Activated naive CD4-positive, alpha-beta T cell treated with anti-CD3 and anti-CD28 coated beads for 36 hours (primary cell): Measurements from ENCODE around the gene FBXL17. TPM values are rescaled to one million over a fixed set of nuclear protein-coding genes. Genes with fewer than 3 reads are reported as not detected.
"Not testable (repeated sequence)": the region's sequence is repeated elsewhere in the genome, so short reads cannot be mapped to it uniquely, and the experiment has no call there.

Experiments
- CTCF ChIA-PET: fragments of 350-600 bp; sonication (Branson Sonifier 250); formaldehyde crosslinking; loops from one replicate; lab custom pipeline; 2021; ENCODE audit warnings: antibody characterized with exemption; lab: Charles Lee
- DNase-seq: peaks from one replicate; pipeline ENCODE4 v3.0.0-alpha.2; 2020
- H3K27ac Mint-ChIP-seq: one replicate; pipeline ENCODE4 v1.8.0; 2021; ENCODE audit warnings: mild to moderate bottlenecking, mixed read lengths
- H3K27me3 Mint-ChIP-seq: one replicate; pipeline ENCODE4 v1.8.0; 2021; ENCODE audit warnings: low read depth, mixed read lengths
- H3K36me3 Mint-ChIP-seq: one replicate; pipeline ENCODE4 v1.8.0; 2021; ENCODE audit warnings: low read depth, mixed read lengths
- H3K4me1 Mint-ChIP-seq: one replicate; pipeline ENCODE4 v1.8.0; 2021; ENCODE audit warnings: low read depth, mixed read lengths
- H3K4me3 Mint-ChIP-seq: one replicate; pipeline ENCODE4 v1.8.0; 2021; ENCODE audit warnings: mild to moderate bottlenecking, moderate library complexity, mixed read lengths
- H3K9me3 Mint-ChIP-seq: one replicate; pipeline ENCODE4 v1.8.0; 2021; ENCODE audit warnings: mixed read lengths
- intact Hi-C: fragments of 100-400 bp; cut with micrococcal nuclease; formaldehyde crosslinking; loops from one replicate; pipeline ENCODE4 v1.15.1; 2023
- total RNA-seq, 2 experiments: library from RNA; stranded (reverse); gene quantifications; one replicate each; pipeline ENCODE4 v1.2.3, GENCODE V29; 2021

FBXL17 gene
- total RNA-seq, 2 experiments from 2014 or later, result 3.5 to 4.3 TPM

DNA sequence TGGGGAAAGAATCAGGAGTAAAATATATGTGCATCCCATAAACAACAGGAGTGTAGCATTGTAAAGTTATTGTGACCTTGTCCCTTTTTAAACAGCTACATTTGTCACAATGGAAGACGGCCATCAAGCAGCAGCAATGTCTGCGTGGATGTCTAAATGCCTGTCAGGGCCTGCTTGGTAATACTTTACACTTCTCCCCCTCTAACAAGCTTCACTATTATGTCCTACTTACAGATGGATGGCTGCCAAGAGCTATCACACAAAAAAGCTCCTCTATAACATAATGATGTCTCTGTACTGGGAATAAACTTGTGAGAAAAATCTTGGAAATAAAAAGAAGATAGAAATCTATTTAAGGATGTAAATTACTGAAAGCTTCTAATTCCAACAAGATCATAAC lies 213.0 kb downstream of the FBXL17 start:
- peaks cover 5% of the 10 kb centered on the region for H3K36me3 Mint-ChIP-seq
- CTCF ChIA-PET, result no interaction called here
- peaks cover 3% of the 10 kb centered on the region for H3K4me1 Mint-ChIP-seq
- no peak overlapping the region for H3K27ac Mint-ChIP-seq
- H3K9me3 Mint-ChIP-seq, result no peaks in the 10 kb centered on the region
- DNase-seq, result no peak
- intact Hi-C loops, result no loop called here
- H3K4me3 Mint-ChIP-seq, result no peak overlapping the region
- no peaks in the 10 kb centered on the region for H3K27me3 Mint-ChIP-seq

DNA sequence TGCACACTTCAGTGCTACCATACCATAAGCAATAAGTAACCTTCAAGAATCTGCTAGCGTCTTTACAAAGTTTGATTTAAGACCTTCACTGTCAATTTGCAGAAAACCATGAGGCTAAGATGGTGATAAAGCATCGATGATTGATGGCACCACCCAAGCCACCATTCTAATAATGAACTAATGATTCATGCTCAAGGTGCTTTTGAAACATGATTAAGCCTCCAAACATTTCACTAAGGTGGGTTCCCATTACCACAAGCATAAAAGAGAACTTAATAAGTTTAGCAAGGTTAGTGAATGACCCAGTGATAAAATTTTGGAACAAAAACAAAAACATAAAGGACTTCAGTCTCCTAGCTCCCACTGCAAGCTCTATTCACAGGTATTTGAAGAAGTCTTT lies 214.7 kb downstream of the FBXL17 start:
- no peak overlapping the region for H3K27ac Mint-ChIP-seq
- H3K4me3 Mint-ChIP-seq, result no peak overlapping the region
- H3K4me1 Mint-ChIP-seq, result peaks cover 3% of the 10 kb centered on the region
- H3K9me3 Mint-ChIP-seq, result no peaks in the 10 kb centered on the region
- intact Hi-C loops, result no loop called here
- DNase-seq, result no peak
- no peaks in the 10 kb centered on the region for H3K27me3 Mint-ChIP-seq
- CTCF ChIA-PET, result no interaction called here
- peaks cover 5% of the 10 kb centered on the region for H3K36me3 Mint-ChIP-seq

DNA sequence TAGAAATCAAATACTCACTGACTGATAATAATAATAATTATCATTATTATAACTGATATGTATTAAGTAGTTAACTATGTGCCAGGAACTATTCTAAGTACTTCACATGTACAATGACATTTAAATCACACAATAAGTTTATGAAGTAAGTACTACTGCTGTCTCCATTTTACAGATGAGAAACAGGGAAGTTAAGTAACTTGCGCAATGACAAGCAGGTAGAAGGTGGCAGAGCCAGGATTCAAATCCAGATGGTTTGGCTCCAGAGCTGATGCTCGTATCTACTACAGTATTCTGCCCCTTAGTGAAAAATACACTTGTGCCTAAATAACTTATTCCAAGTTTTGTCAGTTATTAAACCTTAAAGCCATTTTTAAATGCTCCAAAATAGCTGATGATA lies 217.3 kb downstream of the FBXL17 start:
- CTCF ChIA-PET, result no interaction called here
- Mint-ChIP-seq H3K4me3 (no peak overlapping the region), H3K27ac (no peak overlapping the region), H3K27me3 (no peaks in the 10 kb centered on the region), H3K9me3 (no peaks in the 10 kb centered on the region), H3K4me1 (peaks cover 3% of the 10 kb centered on the region), H3K36me3 (no peaks in the 10 kb centered on the region)
- intact Hi-C loops, result no loop called here
- DNase-seq, result no peak

DNA sequence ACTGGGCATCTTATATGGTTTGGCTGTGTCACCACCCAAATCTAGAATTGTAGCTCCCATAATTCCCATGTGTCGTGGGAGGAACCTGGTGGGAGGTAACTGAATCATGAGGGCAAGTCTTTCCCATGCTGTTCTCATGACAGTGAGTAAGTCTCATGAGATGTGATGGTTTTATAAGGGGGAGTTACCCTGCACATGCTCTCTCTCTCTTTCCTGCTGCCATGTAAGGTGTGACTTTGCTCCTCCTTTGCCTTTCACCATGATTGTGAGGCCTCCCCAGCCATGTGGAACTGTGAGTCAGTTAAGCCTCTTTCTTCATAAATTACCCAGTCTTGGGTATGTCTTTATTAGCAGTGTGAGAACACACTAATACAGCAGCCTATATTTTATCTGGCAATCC lies 229.0 kb downstream of the FBXL17 start:
- H3K4me1 Mint-ChIP-seq, H3K36me3 Mint-ChIP-seq, CTCF ChIA-PET, H3K4me3 Mint-ChIP-seq, intact Hi-C loops, H3K27me3 Mint-ChIP-seq, DNase-seq, H3K9me3 Mint-ChIP-seq, H3K27ac Mint-ChIP-seq: not testable (repeated sequence)

DNA sequence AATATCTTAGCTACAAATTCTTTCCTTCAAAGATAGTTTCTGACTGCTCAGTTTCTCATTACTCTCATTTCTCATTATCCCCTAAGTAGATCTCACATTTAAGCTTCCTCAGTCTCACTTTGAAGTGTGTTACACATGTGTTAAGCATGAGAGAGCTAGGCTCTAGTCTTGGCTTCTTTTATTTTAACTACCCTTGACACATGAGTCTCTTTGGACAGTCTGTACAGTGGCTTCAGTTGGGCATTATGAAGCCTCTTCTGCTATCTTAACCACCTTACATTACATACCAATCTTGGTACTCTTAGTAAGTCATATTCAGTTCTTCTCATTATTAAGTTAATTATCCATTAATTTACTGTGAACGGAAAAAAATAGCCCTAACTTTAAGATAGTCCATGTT lies 232.5 kb downstream of the FBXL17 start:
- H3K4me3 Mint-ChIP-seq, result no peak overlapping the region
- intact Hi-C loops, result no loop called here

DNA sequence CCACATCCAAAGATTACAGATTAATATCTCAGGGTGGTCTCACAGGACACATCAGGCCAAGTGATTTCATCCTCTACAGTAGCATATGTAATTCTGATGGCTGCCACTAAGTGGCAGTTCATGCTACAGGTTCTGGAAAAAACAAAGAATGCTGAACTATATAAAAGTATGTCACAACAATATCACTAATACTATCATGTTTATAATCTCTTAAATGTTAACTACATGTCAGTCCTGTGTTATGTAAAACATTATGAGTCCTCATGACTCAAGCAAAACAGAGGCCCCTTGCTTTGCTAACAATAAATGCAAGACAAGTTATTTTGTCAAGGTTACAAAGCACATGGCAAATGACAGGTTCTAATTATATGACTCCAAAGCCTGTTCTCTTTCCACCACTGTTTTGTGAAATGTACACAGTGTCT lies 233.2 kb downstream of the FBXL17 start:
- peaks cover 12% of the 10 kb centered on the region for H3K36me3 Mint-ChIP-seq
- intact Hi-C loops, result loop anchor here (1.0 kb wide), 1 partner anchor 197 kb away; no protein-coding TSS in a partner anchor
- peaks cover 1% of the 10 kb centered on the region for H3K9me3 Mint-ChIP-seq
- H3K27me3 Mint-ChIP-seq, result no peaks in the 10 kb centered on the region
- DNase-seq, result no peak
- no peak overlapping the region for H3K4me3 Mint-ChIP-seq
- peaks cover 4% of the 10 kb centered on the region for H3K4me1 Mint-ChIP-seq
- CTCF ChIA-PET, result no interaction called here
- no peak overlapping the region for H3K27ac Mint-ChIP-seq

More for the DNA sequence above, 232.5 kb downstream of the FBXL17 start:
- Mint-ChIP-seq H3K4me1 (peaks cover 4% of the 10 kb centered on the region), H3K9me3 (peaks cover 1% of the 10 kb centered on the region), H3K36me3 (peaks cover 17% of the 10 kb centered on the region), H3K27ac (no peak overlapping the region), H3K27me3 (no peaks in the 10 kb centered on the region)
- no peak for DNase-seq
- CTCF ChIA-PET, result no interaction called here

DNA sequence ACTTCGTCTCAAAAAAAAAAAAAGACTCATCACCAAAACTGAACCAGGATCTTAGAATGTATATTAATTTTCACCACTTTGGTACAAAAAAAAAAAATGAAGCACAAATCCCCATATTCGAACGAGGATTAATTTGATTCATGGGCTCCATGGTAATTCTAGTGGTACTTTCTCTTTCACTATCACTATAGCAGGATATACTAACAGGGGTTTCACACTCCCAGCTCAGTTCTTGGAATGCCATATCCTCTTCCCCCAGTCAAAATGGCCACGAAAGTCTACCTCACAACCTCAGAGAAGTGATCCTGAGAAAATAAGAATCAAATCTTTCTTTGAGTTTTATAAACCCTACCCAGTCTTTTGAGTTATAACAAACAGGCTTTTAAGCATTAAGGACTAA lies 235.7 kb downstream of the FBXL17 start:
- H3K4me3 Mint-ChIP-seq, result no peak overlapping the region
- H3K9me3 Mint-ChIP-seq, result no peaks in the 10 kb centered on the region
- H3K27ac Mint-ChIP-seq, result no peak overlapping the region
- H3K36me3 Mint-ChIP-seq, result peaks cover 9% of the 10 kb centered on the region
- no peak for DNase-seq
- CTCF ChIA-PET, result interaction anchor here (0.5 kb wide), 1 partner anchor 311 kb away, joined by 3 read pairs; no protein-coding TSS in a partner anchor
- intact Hi-C loops, result no loop called here
- H3K4me1 Mint-ChIP-seq, result peaks cover 3% of the 10 kb centered on the region
- H3K27me3 Mint-ChIP-seq, result no peaks in the 10 kb centered on the region

DNA sequence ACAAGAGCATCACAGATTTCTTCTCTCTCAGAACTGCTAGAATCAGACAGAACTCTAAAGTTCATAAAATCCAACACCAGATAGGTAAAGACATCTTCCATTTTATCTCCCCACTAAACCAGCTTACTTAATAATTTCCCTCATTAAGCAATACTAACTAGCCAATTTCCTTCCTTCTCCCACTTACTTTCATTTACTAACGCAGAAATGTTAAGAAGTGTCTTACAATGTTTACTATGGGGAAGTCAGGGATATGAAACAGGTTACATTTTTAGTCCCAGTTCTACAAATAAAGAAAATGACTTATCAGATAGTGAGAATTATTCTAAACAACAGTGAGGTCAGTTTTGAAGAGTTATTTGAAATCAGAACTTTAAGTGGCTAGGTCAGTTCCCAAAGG lies 236.5 kb downstream of the FBXL17 start:
- H3K27ac Mint-ChIP-seq, result no peak overlapping the region
- CTCF ChIA-PET, result no interaction called here
- no peaks in the 10 kb centered on the region for H3K9me3 Mint-ChIP-seq
- no peak for DNase-seq
- H3K27me3 Mint-ChIP-seq, result no peaks in the 10 kb centered on the region
- peaks cover 9% of the 10 kb centered on the region for H3K36me3 Mint-ChIP-seq
- H3K4me1 Mint-ChIP-seq, result peaks cover 3% of the 10 kb centered on the region
- H3K4me3 Mint-ChIP-seq, result no peak overlapping the region
- intact Hi-C loops, result no loop called here

DNA sequence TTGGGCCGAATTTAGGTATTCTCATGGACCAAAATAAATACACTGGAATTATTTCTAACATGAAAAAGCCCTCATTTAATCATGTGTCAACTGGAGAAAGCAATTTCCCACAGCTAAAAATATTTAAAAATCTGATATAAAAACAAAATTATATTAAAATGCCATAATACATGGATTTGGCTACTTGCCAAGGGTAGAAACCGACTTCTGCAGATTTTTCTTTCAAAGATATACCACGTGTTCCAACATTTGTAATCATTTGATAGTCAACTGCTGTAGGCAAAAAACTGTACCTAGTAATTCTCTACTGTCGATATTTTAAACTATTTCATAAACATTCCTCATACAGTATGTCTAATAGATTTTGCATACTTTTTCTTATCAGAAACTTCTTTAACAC lies 237.6 kb downstream of the FBXL17 start:
- Mint-ChIP-seq H3K9me3 (no peaks in the 10 kb centered on the region), H3K36me3 (peaks cover 9% of the 10 kb centered on the region), H3K27me3 (no peaks in the 10 kb centered on the region), H3K4me3 (no peak overlapping the region), H3K4me1 (peaks cover 3% of the 10 kb centered on the region), H3K27ac (no peak overlapping the region)
- CTCF ChIA-PET, result no interaction called here
- DNase-seq, result no peak
- intact Hi-C loops, result no loop called here

DNA sequence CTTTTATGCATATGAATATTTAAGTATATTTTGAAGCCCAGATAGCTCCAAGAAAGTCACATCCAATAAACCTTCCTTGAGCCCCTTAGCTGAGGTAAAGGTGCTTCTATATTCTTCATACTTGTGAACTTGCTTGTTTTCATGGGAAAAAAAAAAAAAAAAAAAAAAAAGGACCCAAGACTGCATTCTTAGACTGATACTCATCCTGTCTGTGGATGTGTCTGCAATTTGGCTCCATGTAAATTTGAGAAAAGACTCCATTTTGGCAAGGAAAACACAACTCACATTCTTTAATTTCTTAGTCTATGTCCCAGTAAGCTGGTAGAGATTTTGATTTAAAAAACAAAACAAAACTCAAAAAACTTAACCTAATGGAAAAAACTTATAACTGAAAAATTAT lies 238.3 kb downstream of the FBXL17 start:
- no peaks in the 10 kb centered on the region for H3K27me3 Mint-ChIP-seq
- peaks cover 3% of the 10 kb centered on the region for H3K4me1 Mint-ChIP-seq
- H3K9me3 Mint-ChIP-seq, result no peaks in the 10 kb centered on the region
- DNase-seq, result no peak
- intact Hi-C loops, result no loop called here
- H3K4me3 Mint-ChIP-seq, result no peak overlapping the region
- peaks cover 9% of the 10 kb centered on the region for H3K36me3 Mint-ChIP-seq
- CTCF ChIA-PET, result no interaction called here
- no peak overlapping the region for H3K27ac Mint-ChIP-seq

DNA sequence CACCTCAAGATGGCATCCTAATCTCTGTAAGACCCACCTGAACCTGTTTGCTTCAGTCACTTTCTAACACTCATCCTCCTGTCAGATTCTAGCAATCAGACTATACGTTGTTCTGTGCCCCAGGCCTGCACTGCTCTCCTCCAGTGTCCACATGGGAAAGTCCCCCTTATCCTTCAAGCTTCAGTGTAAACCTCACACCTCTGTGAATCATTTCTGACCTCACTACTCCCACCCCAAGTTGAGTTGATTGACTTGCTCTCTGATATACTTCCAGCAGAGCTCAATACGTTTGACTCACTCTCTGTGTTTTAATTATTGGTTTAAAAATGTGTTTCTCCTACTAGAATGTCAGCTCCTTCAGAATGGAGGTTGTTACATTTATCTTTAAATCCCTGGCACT lies 240.2 kb downstream of the FBXL17 start:
- Mint-ChIP-seq H3K9me3 (no peaks in the 10 kb centered on the region), H3K4me3 (no peak overlapping the region), H3K4me1 (peaks cover 3% of the 10 kb centered on the region), H3K27ac (no peak overlapping the region), H3K27me3 (no peaks in the 10 kb centered on the region), H3K36me3 (peaks cover 3% of the 10 kb centered on the region)
- intact Hi-C loops, result no loop called here
- DNase-seq, result no peak
- CTCF ChIA-PET, result interaction anchor here (0.6 kb wide), 2 partner anchors 10 to 65 kb away, joined by 3 read pairs; no protein-coding TSS in a partner anchor

DNA sequence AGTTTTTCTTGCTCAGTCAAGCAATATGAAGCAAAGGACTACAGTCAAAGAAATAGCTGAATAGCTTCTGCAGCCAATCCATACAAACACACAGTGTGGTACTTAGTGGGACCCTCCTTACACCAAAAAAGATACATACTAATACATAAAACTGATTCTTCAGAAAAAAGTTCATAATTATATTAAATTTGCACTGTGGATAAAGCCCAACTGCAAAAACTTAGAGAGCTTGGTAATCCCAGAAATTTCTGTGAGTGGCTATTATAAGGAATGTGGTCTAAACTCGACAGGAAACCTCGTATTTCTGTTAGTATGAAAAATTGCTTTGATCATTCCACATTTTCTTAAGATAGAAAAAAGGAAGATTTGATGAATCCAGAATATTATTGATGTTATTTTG lies 245.4 kb downstream of the FBXL17 start:
- CTCF ChIA-PET, result no interaction called here
- intact Hi-C loops, result no loop called here

DNA sequence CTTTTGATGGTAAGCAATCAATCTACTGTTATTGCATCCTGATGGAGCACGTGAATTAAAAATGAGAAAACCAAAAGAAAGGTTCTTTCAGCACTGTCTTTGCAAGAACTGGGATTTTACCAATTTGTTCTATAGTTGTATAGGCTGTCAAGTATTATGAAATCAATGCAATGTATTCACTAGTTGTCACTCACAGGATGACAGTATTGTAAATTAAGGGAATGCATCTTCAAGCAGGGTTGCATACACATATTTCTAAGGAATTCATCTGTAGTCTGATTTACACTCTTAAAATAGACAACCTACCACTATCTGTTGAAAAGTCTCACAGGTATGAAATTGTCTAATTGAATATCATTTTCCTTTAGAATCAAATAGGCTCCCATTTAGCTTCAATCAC lies 252.8 kb downstream of the FBXL17 start:
- Mint-ChIP-seq H3K9me3 (no peaks in the 10 kb centered on the region), H3K27me3 (no peaks in the 10 kb centered on the region), H3K27ac (no peak overlapping the region), H3K4me3 (no peak overlapping the region), H3K36me3 (no peaks in the 10 kb centered on the region), H3K4me1 (no peaks in the 10 kb centered on the region)
- CTCF ChIA-PET, result no interaction called here
- intact Hi-C loops, result no loop called here
- no peak for DNase-seq

More for the DNA sequence above, 245.4 kb downstream of the FBXL17 start:
- Mint-ChIP-seq H3K9me3 (no peaks in the 10 kb centered on the region), H3K27ac (no peak overlapping the region), H3K4me3 (no peak overlapping the region), H3K27me3 (no peaks in the 10 kb centered on the region), H3K36me3 (no peaks in the 10 kb centered on the region), H3K4me1 (no peaks in the 10 kb centered on the region)
- DNase-seq, result no peak
